ENCODE results near the gene SAMD1.

The SAMD1 gene

DNA sequence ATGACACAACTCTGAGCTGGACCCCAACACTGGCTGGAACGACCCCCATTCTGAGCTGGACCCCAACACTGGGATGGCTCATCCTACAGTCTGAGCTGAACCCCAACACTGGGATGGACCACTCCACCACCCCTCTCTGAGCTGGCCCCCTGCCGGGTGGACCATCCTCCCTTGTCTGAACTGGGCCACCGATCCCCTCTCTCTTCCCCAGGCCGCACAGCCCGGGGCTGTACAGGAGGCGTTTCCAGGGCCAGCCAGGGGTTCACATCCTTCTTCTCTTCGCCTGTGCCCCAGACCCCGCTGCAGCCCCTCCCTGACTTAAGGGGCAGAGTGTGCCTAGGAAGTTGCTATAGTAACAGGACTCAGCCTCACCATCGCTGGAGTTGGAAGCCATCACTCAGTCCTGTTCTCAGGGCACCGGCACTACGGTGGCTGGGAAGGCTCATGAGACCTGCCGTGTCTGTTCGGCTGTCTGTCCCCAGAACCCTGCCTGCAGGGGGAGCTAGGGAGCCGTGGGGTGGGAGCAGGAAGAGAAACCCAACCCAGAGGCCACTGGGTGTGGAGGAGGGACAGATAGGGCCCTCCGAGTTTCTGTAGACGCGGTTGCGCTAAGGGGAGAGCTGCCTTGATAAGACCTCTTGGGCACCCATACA, 23.3 kb upstream of the SAMD1 start:
- no peak for DNase-seq (ENCODE audit: low spot score)

DNA sequence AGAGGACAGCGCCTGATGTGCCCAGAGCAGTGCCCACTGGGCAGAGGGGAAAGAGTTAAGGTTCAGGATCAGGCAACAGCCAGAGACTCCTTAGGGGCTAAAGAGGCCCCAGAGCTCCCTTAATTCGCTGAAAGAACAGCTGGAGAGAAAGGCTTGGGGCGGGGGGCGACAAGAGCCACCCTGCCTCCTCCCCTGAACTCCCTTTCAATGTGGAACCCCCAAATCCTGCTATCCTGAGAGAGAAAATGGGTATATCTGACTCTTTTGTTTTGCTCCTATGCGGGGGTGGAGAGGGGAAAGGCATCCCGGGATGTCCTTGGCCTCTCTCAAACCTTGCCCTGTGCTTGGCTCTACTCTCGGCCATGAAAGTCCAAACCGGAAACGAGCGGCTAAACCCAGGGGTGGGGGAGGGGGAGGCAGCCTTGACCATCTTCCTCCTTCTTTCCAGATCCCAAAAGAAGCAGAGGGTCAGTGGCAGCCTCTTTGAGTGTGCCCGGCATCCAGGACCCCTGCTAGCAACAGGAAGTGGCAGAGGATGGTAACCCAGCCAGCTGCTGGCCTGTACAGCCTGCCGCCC, 22.3 kb upstream of the SAMD1 start:
- DNase-seq (ENCODE audit: low spot score): peak; percentile 64

DNA sequence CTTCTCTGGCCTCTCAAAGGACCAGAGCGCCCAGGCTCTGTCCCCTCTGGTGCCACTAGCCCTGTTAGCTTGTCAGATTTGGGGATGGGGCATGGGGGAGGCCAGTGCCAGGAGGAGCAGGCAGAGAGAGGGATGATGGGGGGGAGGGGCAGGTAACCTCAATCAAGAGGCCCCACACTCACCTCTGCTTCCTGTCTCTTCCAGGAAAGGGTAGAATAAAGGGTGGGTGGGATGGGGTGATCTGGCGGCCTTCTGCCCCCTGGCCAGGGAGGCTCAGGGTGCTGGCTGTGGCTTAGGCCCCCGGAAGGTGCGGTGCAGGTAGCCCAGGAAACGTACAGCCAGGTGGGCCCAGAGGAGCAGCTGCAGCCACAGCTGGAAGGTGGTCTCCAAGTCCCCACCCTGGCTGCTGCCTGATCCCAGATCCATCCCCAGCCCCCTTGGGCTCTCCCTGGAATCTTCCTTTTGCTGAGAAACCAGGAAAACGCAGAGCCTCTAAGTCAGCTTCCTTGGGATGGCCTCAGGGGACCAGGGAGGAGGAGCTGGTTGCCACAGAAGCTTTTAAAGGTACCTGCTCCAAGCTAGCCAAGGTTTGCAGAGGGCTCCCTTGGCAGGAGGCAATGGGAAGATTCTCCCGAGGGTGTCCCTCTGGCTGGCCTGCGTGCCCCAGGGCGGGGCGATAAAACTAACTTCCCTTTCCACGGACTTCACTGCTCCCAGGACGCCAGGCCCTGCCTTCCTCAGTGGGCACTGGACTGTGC, 21.7 kb upstream of the SAMD1 start:
- peak; percentile 28 for DNase-seq (ENCODE audit: low spot score)

DNA sequence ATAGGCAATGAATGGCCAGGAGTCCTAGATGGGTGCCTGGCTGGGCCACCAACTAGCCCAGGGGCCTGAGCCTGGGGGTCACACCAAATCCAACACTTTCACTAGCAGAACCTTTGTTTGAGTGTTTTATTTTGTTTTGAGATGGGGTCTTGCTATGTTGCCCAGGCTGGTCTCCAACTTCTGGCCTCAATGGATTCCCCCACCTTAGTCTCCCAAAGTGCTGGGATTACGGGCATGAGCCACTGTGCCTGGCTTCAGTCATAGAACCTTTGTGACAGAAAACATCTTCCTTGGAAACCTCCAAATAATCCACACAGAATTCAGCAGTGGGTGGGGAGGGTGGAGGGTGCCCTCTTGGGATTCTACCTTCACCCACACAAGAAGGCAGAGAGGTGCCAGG, 20.9 kb upstream of the SAMD1 start:
- DNase-seq (ENCODE audit: low spot score): no peak

- DNase-seq (ENCODE audit: low spot score): no peak
These were observed 20.1 kb upstream of the SAMD1 start for GRCh38 chr19:14110650-14111049.

- no peak for DNase-seq (ENCODE audit: low spot score)
These were observed 17.3 kb upstream of the SAMD1 start for GRCh38 chr19:14107581-14108461.

GRCh38 chr19:14106840-14107239, 16.3 kb upstream of the SAMD1 start:
- no peak for DNase-seq (ENCODE audit: low spot score)

DNA sequence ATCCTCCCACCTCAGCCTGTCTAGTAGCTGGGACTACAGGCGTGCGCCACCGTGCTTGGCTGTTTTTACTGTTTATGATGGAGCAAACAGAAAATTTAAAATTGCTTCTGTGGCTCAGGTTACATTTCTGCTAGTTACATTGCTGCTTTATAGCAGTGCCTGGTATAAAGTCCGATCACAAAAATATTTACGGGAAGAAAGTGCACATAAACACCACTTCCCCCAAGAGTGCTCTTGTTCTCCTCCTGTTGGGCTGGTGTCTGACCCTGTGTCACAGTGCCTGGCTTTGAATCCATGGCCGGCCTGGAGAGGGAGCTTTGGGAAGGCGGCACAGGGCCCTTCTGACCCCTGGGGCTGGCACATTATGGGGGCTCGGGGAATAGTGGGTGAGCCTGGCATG, 15.1 kb upstream of the SAMD1 start:
- DNase-seq (ENCODE audit: low spot score): no peak

- DNase-seq (ENCODE audit: low spot score): no peak
These were observed 12.8 kb upstream of the SAMD1 start for GRCh38 chr19:14103310-14103709.

- no peak for DNase-seq (ENCODE audit: low spot score)
These were observed 12.2 kb upstream of the SAMD1 start for GRCh38 chr19:14102756-14103155.

GRCh38 chr19:14102102-14102696, 11.6 kb upstream of the SAMD1 start:
- no peak for DNase-seq (ENCODE audit: low spot score)

GRCh38 chr19:14101003-14101545, 10.5 kb upstream of the SAMD1 start:
- DNase-seq (ENCODE audit: low spot score): no peak

GRCh38 chr19:14097532-14098151, 7.1 kb upstream of the SAMD1 start:
- no peak for DNase-seq (ENCODE audit: low spot score)

- DNase-seq (ENCODE audit: low spot score): no peak
These were observed 5.9 kb upstream of the SAMD1 start for GRCh38 chr19:14096272-14096992.

DNA sequence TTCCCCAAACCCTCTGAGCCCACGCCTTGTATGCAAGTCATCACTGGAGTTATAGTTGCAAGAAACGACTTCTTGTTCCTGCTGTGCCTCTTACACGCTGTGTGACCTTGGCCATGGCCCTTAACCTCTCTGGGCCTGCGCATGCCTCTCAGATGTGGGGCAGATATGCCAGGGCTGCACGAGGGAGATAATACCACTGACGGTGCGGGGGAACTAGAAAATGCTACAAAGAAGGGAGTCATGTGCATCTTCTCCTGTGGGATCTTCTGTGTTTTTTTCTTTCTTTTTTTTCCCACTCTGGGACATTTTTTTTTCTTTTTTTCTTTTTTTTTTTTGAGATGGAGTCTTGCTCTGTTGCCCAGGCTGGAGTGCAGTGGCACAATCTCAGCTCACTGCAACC, 4.3 kb upstream of the SAMD1 start:
- no peak for DNase-seq (ENCODE audit: low spot score)

DNA sequence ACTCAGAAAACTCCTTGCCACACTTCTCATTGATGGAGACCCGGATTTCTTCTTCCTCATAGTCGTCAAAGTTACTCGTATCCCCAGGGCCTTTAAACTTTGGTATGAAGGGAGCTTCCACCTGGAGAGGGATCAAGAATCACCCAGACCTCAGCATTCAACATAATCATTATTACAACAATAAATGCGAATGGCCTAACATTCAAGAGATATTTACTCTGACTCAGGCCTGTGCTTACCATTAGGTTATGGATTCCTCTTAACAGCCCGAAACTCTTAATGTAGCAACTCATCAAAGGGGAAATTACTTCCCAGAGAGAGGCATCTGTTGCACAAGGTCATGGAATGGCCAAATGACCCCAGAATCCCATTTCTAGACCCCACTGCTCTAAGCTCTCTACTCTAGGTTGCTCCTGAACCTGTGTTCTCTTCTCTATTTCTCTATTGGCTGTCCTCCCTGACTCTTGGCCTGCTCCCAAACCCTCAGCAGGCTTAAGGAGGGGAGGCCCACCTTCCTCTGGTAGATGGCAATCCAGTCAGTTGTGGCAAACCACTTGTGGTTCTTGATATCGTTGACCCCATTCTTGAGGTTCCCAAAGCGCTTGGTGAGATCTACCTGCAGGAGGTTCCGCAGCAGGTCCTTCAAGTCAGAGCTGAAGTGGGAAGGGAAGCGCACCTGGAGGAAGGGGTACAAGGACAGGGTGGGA, 2.7 kb upstream of the SAMD1 start:
- no peak for DNase-seq (ENCODE audit: low spot score)

DNA sequence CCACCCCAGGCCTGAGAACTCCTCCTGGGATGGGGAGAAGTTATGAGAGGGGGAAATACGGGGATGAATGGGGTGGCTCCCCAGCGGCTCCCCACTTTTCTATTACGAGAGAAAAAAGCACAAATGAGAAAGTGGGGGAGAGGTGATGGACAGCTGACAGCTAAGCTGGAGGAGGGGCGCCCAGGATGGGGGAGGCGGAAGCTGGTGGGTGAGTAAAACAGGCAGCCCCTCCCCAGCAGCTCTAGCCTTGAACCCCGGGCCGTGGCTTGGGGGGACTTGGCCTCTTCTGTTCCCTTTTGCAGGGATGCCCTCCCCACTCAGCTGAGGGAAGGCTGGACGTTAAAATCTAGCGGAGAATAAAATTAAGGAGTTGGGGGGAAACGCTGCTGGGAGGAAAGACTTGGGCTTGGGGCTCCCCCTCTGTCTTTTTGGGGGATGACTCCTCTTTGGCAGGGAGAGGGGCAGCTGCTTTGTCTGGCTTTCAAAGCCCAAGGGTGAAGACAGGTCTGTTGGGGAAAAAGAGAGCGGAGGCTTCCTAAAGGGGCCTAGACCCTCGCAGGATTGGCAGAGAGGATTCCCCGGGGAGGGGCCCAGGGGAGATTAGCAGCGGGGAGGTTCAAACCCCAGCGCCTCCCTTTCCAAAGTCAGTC, 1.4 kb upstream of the SAMD1 start:
- no peak for DNase-seq (ENCODE audit: low spot score)

- peak; percentile 94 for DNase-seq (ENCODE audit: low spot score)
These were observed 696 bp upstream of the SAMD1 start for GRCh38 chr19:14091081-14091812.
